HepG2 (cell line): ENCODE measurements around the gene RBM41. TPM values are rescaled to one million over a fixed set of nuclear protein-coding genes. Genes with fewer than 3 reads are reported as not detected.

Experiments
- ATAC-seq: fragments of 200-7000 bp; cut with Tn5 transposase; 3 replicates; pipeline ENCODE4 v1.9.1; 2020; ENCODE audit warnings: mild to moderate bottlenecking, moderate library complexity
- Bru-seq: library from RNA; stranded (reverse); fragments of 400-500 nt; gene quantifications from one replicate; lab custom pipeline; 2021; lab: Mats Ljungman, UMichigan
- BruChase-seq, 2 experiments: library from RNA; stranded (reverse); fragments of 400-500 nt; gene quantifications; one replicate each; lab custom pipeline; 2021; lab: Mats Ljungman, UMichigan
- BruUV-seq: library from RNA; stranded (reverse); fragments of 400-500 nt; replicated peaks from 2 replicates; lab custom pipeline; 2021; lab: Mats Ljungman, UMichigan
- CTCF ChIA-PET: fragments of 300-600 bp; formaldehyde crosslinking; extraction: SDS; loops from one replicate; lab custom pipeline; 2021; ENCODE audit warnings: low total read pairs, inconsistent platforms, low intra/inter-chr PET ratio; lab: Yijun Ruan, JAX
- POLR2A ChIA-PET: fragments of 350-600 bp; sonication (Branson Sonifier 250); formaldehyde crosslinking; loops from one replicate; lab custom pipeline; 2020; ENCODE audit warnings: antibody characterized with exemption, inconsistent platforms; lab: Yijun Ruan, JAX
- DNase-seq: peaks from one replicate; pipeline ENCODE4 v3.0.0-alpha.2; 2015; ENCODE audit warnings: low spot score
- FAIRE-seq: peaks from 3 replicates; lab custom pipeline; 2011; peaks lifted over from hg19 to GRCh38; lab: Jason Lieb, UNC
- H2AFZ ChIP-seq: one replicate; pipeline ENCODE4 v1.6.1; 2011; ENCODE audit warnings: low read length, inconsistent platforms
- H3K27ac ChIP-seq: fragments of 300-600 bp; 3 replicates; pipeline ENCODE4 v1.8.0; 2011; ENCODE audit warnings: mixed run types, mild to moderate bottlenecking, mixed read lengths, low read length, inconsistent platforms; ENCODE audit not compliant: insufficient read depth; ENCODE audit errors: extremely low read length
- H3K27me3 ChIP-seq, 2 experiments: fragments of 200-600 bp in 1 of 2; 2 replicates in 1 of 2; 3 replicates in 1 of 2; pipeline versions ENCODE4 v1.6.0 to v1.8.0; 2011; ENCODE audit warnings: low read length in 2 of 2, mild to moderate bottlenecking in 2 of 2, moderate library complexity in 2 of 2, inconsistent platforms in 1 of 2; ENCODE audit not compliant: insufficient read depth in 2 of 2, control insufficient read depth in 1 of 2
- H3K36me3 ChIP-seq, 2 experiments: fragments of 200-600 bp in 1 of 2; replicated peaks in 1 of 2; 2 replicates in 1 of 2; 3 replicates in 1 of 2; pipeline versions ENCODE4 v1.5.1 to v1.8.0; 2011; ENCODE audit warnings: low read length in 2 of 2, inconsistent platforms in 1 of 2; ENCODE audit not compliant: insufficient read depth in 2 of 2, control insufficient read depth in 1 of 2
- H3K4me1 ChIP-seq: 2 replicates; pipeline ENCODE4 v1.5.1; 2012; ENCODE audit warnings: low read length, inconsistent platforms; ENCODE audit not compliant: insufficient read depth
- H3K4me2 ChIP-seq: 2 replicates; pipeline ENCODE4 v1.6.0; 2011; ENCODE audit warnings: low read depth, low read length, inconsistent platforms
- H3K4me3 ChIP-seq, 3 experiments: fragments of 200-600 bp in 1 of 3; sonication (generic), shearing (Covaris generic) in 1 of 3; replicated peaks in 1 of 3; 2 replicates each; pipeline ENCODE4 v1.5.1; 2011 to 2016; ENCODE audit warnings: low read length in 3 of 3, inconsistent platforms in 2 of 3, low read depth in 2 of 3, mild to moderate bottlenecking in 2 of 3, control low read depth in 1 of 3, mixed read lengths in 1 of 3; ENCODE audit not compliant: insufficient read depth in 1 of 3
- H3K79me2 ChIP-seq: one replicate; pipeline ENCODE4 v1.6.1; 2011; ENCODE audit warnings: low read length, inconsistent platforms; ENCODE audit not compliant: insufficient read depth
- H3K9ac ChIP-seq: 2 replicates; pipeline ENCODE4 v1.6.0; 2011; ENCODE audit warnings: mild to moderate bottlenecking, low read depth, low read length, inconsistent platforms; ENCODE audit not compliant: insufficient read depth
- H3K9me3 ChIP-seq: 2 replicates; pipeline ENCODE4 v1.5.1; 2012; ENCODE audit warnings: mild to moderate bottlenecking, low read length
- H4K20me1 ChIP-seq: 2 replicates; pipeline ENCODE4 v1.6.0; 2011; ENCODE audit warnings: inconsistent platforms, mild to moderate bottlenecking, low read length, moderate library complexity; ENCODE audit not compliant: insufficient read depth
- AGO2 ChIP-seq: fragments of 200-400 bp; formaldehyde crosslinking; optimal IDR thresholded peaks from 2 replicates; pipeline ENCODE3; 2017; ENCODE audit warnings: mild to moderate bottlenecking, low read depth, low read length, moderate library complexity
- ATF1 ChIP-seq: IDR thresholded peaks from 2 replicates; pipeline ENCODE4 v1.6.1; 2016; ENCODE audit warnings: mild to moderate bottlenecking, control low read depth
- HCFC1 ChIP-seq: fragments of 150-350 bp; IDR thresholded peaks from 2 replicates; pipeline ENCODE4 v1.6.1; 2014; ENCODE audit warnings: low read depth, low read length
- NR2F1 ChIP-seq, 2 experiments: fragments of 450-650 bp in 1 of 2; formaldehyde crosslinking in 1 of 2; IDR thresholded peaks; 2 replicates each; pipeline versions ENCODE4 v1.5.0 to v1.6.1; 2016 to 2020; ENCODE audit warnings: mild to moderate bottlenecking in 1 of 2, missing compliant biosample characterization in 1 of 2, missing genetic modification reagents in 1 of 2, moderate library complexity in 1 of 2
- SOX6 ChIP-seq, 2 experiments: fragments of 450-650 bp in 1 of 2; sonication (generic) in 1 of 2; formaldehyde crosslinking in 1 of 2; IDR thresholded peaks; 2 replicates each; pipeline versions ENCODE4 v1.4.0 to v1.6.1; 2017 to 2020; ENCODE audit warnings: antibody characterized with exemption in 1 of 2, mild to moderate bottlenecking in 1 of 2, missing genetic modification reagents in 1 of 2
- SUZ12 ChIP-seq: fragments of 150-350 bp; IDR thresholded peaks from 2 replicates; pipeline ENCODE4 v1.6.1; 2014; ENCODE audit warnings: low read depth, low read length
- WIZ ChIP-seq: sonication (generic); formaldehyde crosslinking; IDR thresholded peaks from 2 replicates; pipeline ENCODE4 v1.5.1; 2020; ENCODE audit warnings: mild to moderate bottlenecking, missing genetic modification reagents
- ZKSCAN8 ChIP-seq: IDR thresholded peaks from 2 replicates; pipeline ENCODE4 v1.6.1; 2016; ENCODE audit warnings: borderline replicate concordance, missing genetic modification reagents, missing compliant biosample characterization
- ZNF44 ChIP-seq: sonication (generic); formaldehyde crosslinking; IDR thresholded peaks from 2 replicates; pipeline ENCODE4 v1.5.1; 2020; ENCODE audit warnings: mild to moderate bottlenecking, missing genetic modification reagents
- WGBS: methylation state at CpG from one replicate; pipeline ENCODE4 v1.1.6; 2017; ENCODE audit warnings: low lambda C conversion rate; 5-methylcytosine and 5-hydroxymethylcytosine counted together
- in situ Hi-C: cut with HindIII; loops from 2 replicates; pipeline ENCODE4 v1.10.0; 2017; ENCODE audit warnings: low pct_unique_long_range_greater_than_20kb; ENCODE audit not compliant: extremely low pct_ligation_motif_present
- intact Hi-C: fragments of 100-400 bp; cut with micrococcal nuclease; formaldehyde crosslinking; loops from one replicate; pipeline ENCODE4 v1.10.0; 2022; ENCODE audit not compliant: unreplicated experiment
- long read RNA-seq, 2 experiments: library from RNA in 1 of 2; library from polyadenylated mRNA in 1 of 2; stranded (forward) in 1 of 2; unstranded in 1 of 2; transcript quantifications; one replicate each; pipeline ENCODE4 v2.0.0, GENCODE V29; 2019 to 2022
- polyA minus RNA-seq, 3 experiments: library from RNA; depleted of rRNA, polyadenylated mRNA; stranded (reverse); fragments of >200 nt; gene quantifications; 2 replicates each; pipeline ENCODE4 v1.2.3, GENCODE V29; 2011; ENCODE audit warnings: low replicate concordance in 1 of 3
- polyA plus RNA-seq, 8 experiments: library from polyadenylated mRNA; depleted of rRNA in 3 of 8; stranded (reverse) in 7 of 8; unstranded in 1 of 8; fragments of >200 nt; fragmentation: Illumina TruSeq in 4 of 8; extraction: Trizol in 4 of 8; gene quantifications; 2 replicates each; pipeline versions ENCODE4 v1.2.1 to v1.2.3, GENCODE V29; 2011 to 2016; ENCODE audit warnings: low read depth in 4 of 8, missing spikeins in 1 of 8, mixed read lengths in 1 of 8; ENCODE audit not compliant: insufficient read depth in 1 of 8
- total RNA-seq, 5 experiments: library from RNA; depleted of rRNA; stranded (reverse); fragments of >200 nt; fragmentation: Illumina TruSeq; extraction: Trizol; gene quantifications; 2 replicates each; pipeline ENCODE4 v1.2.3, GENCODE V29; 2016; ENCODE audit warnings: low read depth in 1 of 5
- TF ChIP-seq, protein P1 (sequence below): sonication (generic); formaldehyde crosslinking; IDR thresholded peaks from 2 replicates; pipeline ENCODE4 v1.4.0; 2020; ENCODE audit warnings: missing genetic modification reagents
- TF ChIP-seq, protein P2 (sequence below): sonication (generic); formaldehyde crosslinking; IDR thresholded peaks from 2 replicates; pipeline ENCODE4 v1.8.0; 2022; ENCODE audit warnings: missing genetic modification reagents, mild to moderate bottlenecking, borderline replicate concordance

Gene RBM41
- total RNA-seq (2016; rRNA removed; fragmentation: Illumina TruSeq; extraction: Trizol) (15.4 and 21.0 TPM in 2 replicates), polyA plus RNA-seq (2011; rRNA removed) (5.4 and 6.5 TPM in 2 replicates), polyA minus RNA-seq (2011; rRNA and poly(A)+ RNA removed; ENCODE audit: low replicate concordance) (2.9 and 9.8 TPM in 2 replicates), Bru-seq, nascent RNA (percentile 82 among the genes with signal in this experiment), BruChase-seq, experiment 1, labeled RNA remaining after a 6-hour chase (percentile 73 among the genes with signal in this experiment), BruChase-seq, experiment 2, labeled RNA remaining after a 2-hour chase (percentile 78 among the genes with signal in this experiment)
- total RNA-seq (2016; cell fraction: cytosol; rRNA removed; fragmentation: Illumina TruSeq; extraction: Trizol; ENCODE audit: low read depth): 8.2 and 8.5 TPM in 2 replicates
- 16.7 and 23.4 TPM in 2 replicates for total RNA-seq (2016; cell fraction: insoluble cytoplasmic fraction; rRNA removed; fragmentation: Illumina TruSeq; extraction: Trizol)
- total RNA-seq (2016; cell fraction: membrane; rRNA removed; fragmentation: Illumina TruSeq; extraction: Trizol): 5.8 and 6.3 TPM in 2 replicates
- total RNA-seq (2016; cell fraction: nucleus; rRNA removed; fragmentation: Illumina TruSeq; extraction: Trizol): 31.1 and 34.4 TPM in 2 replicates
- polyA plus RNA-seq (2011; cell fraction: cytosol; rRNA removed): 1.8 and 2.4 TPM in 2 replicates
- polyA plus RNA-seq (2011; cell fraction: nucleus; rRNA removed): 6.6 and 9.3 TPM in 2 replicates
- 9.4 and 10.0 TPM in 2 replicates for polyA plus RNA-seq (2012)
- polyA plus RNA-seq (2016; cell fraction: cytosol; fragmentation: Illumina TruSeq; extraction: Trizol; ENCODE audit: low read depth): 1.1 and 1.6 TPM in 2 replicates
- polyA plus RNA-seq (2016; cell fraction: insoluble cytoplasmic fraction; fragmentation: Illumina TruSeq; extraction: Trizol; ENCODE audit: low read depth): 13.6 TPM in 2 replicates
- 1.9 and 2.2 TPM in 2 replicates for polyA plus RNA-seq (2016; cell fraction: membrane; fragmentation: Illumina TruSeq; extraction: Trizol; ENCODE audit: low read depth)
- 34.7 and 38.9 TPM in 2 replicates for polyA plus RNA-seq (2016; cell fraction: nucleus; fragmentation: Illumina TruSeq; extraction: Trizol; ENCODE audit: insufficient read depth, low read depth)
- 3.8 and 10.1 TPM in 2 replicates for polyA minus RNA-seq (2011; cell fraction: cytosol; rRNA and poly(A)+ RNA removed)
- 48.9 and 56.3 TPM in 2 replicates for polyA minus RNA-seq (2011; cell fraction: nucleus; rRNA and poly(A)+ RNA removed)
- long read RNA-seq, experiment 1, partial matches to known transcripts: 0 of 11 reads
- long read RNA-seq, experiment 1, other reads (novel, unspliced or antisense): 9 of 11 reads
- long read RNA-seq, experiment 2, partial matches to known transcripts: 1 of 15 reads
- long read RNA-seq, experiment 2, other reads (novel, unspliced or antisense): 10 of 15 reads

DNA sequence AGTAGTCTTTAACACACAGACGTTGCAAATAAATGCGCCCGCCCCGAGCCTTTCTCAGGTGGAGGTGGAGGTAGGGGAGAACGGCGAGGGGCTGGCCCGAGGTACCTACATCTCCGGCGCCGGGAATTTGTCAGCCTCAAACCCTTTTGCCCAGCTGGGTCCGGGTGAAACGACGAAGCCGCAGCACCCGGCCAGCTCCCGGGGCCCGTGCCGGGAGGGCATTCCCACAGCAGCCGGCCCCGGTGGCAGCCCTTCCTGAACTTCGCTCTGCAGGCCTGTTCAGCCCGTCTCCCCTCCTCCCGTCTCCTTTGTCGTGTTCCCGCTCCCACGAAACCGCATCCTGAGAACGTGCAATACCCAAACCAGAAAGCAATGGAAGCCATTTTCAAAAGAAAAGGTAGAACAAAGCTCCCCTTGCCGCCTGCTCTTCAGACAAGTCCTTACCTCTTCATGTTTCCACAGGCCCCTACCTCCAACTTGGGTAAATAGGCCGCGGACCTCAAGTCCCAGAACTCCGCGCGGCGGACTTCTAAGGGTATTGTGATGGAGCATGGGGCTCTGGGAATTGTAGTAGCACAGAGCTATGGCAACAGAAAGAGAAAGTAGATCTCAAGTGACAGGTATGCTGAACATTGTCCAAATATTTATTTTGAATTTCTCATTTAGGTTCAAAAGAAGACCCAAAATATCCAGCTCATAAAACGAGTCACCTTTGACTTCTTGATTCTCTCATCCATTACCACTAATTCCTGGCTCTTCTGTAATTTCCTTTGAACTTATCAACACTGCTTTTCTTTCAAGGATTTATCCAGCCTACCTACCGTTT is at the start of gene RBM41:
TSS of gene RBM41 (minus strand) at position 501 of the 826 bp plus-strand sequence. CDS start at position 452, 49 bp downstream.
- Histone ChIP-seq H3K27ac (peak within 1 kb of the TSS; percentile 73), H3K4me3 (peak within 1 kb of the TSS; percentile 67 to 80 (median 73)), H3K9me3 (no peaks in the 10 kb centered on the region), H3K4me2 (peak within 1 kb of the TSS; percentile 80), H3K79me2 (peaks cover 13% of the 10 kb centered on the region), H2AFZ (peak within 1 kb of the TSS; percentile 97), H3K4me1 (peaks cover 19% of the 10 kb centered on the region), H3K9ac (peak within 1 kb of the TSS; percentile 87), H3K27me3 (no peaks in the 10 kb centered on the region), H4K20me1 (no peaks in the 10 kb centered on the region), H3K36me3 (peaks cover 0 to 20% of the 10 kb centered on the region in 2 experiments; a peak in 3 of 5 replicates)
- FAIRE-seq (peak; percentile 58), ATAC-seq (peak; percentile 100), DNase-seq (peak; percentile 81)
- ChIA-PET POLR2A (interaction anchor here (0.7 kb wide), 1 partner anchor 13 kb away, joined by 5 read pairs; no protein-coding TSS in a partner anchor), CTCF (no interaction called here)
- in situ Hi-C loops (no loop called here), intact Hi-C loops (no loop called here)
- WGBS: 0% methylated on average over 2 of the region's 37 CpGs
- BruUV-seq: TSS peak; percentile 54
- no peak for TF ChIP-seq ZKSCAN8 (CRISPR knock-in tag)
- TF ChIP-seq SUZ12: peak; percentile 59; the same call in 1 of the 2 replicates
- TF ChIP-seq HCFC1: peak; percentile 80
- TF ChIP-seq NR2F1 (CRISPR knock-in tag; IDR thresholded peaks at IDR 0.05): no peak
- no peak for TF ChIP-seq ZNF44 (CRISPR knock-in tag)
- TF ChIP-seq, protein P1, sequence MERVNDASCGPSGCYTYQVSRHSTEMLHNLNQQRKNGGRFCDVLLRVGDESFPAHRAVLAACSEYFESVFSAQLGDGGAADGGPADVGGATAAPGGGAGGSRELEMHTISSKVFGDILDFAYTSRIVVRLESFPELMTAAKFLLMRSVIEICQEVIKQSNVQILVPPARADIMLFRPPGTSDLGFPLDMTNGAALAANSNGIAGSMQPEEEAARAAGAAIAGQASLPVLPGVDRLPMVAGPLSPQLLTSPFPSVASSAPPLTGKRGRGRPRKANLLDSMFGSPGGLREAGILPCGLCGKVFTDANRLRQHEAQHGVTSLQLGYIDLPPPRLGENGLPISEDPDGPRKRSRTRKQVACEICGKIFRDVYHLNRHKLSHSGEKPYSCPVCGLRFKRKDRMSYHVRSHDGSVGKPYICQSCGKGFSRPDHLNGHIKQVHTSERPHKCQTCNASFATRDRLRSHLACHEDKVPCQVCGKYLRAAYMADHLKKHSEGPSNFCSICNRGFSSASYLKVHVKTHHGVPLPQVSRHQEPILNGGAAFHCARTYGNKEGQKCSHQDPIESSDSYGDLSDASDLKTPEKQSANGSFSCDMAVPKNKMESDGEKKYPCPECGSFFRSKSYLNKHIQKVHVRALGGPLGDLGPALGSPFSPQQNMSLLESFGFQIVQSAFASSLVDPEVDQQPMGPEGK: no peak
- TF ChIP-seq, protein P2, sequence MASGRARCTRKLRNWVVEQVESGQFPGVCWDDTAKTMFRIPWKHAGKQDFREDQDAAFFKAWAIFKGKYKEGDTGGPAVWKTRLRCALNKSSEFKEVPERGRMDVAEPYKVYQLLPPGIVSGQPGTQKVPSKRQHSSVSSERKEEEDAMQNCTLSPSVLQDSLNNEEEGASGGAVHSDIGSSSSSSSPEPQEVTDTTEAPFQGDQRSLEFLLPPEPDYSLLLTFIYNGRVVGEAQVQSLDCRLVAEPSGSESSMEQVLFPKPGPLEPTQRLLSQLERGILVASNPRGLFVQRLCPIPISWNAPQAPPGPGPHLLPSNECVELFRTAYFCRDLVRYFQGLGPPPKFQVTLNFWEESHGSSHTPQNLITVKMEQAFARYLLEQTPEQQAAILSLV (CRISPR knock-in tag): no peak
- no peak for TF ChIP-seq SOX6 (IDR thresholded peaks at IDR 0.05)
- 0 out of 2 replicates have a peak, but pooled peaks have one; percentile 9 for TF ChIP-seq SOX6 (CRISPR knock-in tag; IDR thresholded peaks at IDR 0.05)
- TF ChIP-seq AGO2: peak; percentile 39
- TF ChIP-seq ATF1 (CRISPR knock-in tag): peak; percentile 59; the same call in 1 of the 2 replicates
- TF ChIP-seq WIZ (CRISPR knock-in tag): no peak
